ENCODE measurements around the gene STK32B. TPM values are rescaled to one million over a fixed set of nuclear protein-coding genes. Genes with fewer than 3 reads are reported as not detected.

Gene STK32B
- total and polyA plus RNA-seq, 2 donors (not counting 3 experiments of a cell fraction or from before 2014, with no cell fraction given), result 5.6 to 7.8 TPM

DNA sequence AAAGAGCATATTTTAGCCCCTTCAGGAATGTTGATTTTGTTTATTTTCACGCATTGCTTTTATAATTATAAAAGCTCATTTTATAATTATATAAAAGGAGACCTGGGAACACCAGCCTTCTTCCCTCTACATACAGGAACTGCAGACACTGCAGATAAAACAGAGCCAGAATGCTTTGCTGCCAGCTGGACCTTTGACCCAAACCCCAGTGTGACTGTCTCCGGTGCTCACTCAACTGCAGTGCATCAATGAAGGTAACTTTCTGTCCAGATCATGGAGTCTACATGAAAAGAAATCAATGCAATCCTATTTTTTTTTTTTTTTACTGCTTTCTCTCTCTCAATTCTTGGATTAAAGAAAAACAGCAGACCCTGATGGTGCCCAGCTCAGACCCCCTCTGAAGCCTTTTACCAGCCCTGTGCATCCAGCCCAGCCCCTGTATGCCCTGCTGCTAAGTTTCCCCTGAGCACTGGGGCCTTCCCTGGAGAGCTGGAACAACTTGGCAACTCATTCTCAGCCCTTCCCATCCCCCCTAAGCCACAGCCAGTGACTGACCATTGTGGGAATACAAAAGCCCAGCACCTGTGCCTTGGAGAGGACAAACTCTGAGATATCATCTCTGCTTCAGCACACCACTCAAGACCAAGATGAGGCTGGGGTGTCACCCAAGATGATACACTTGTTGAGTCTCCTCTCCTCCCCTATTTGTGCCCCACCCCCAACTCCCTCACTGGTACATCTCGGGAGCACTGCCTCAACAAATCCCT lies 475.0 kb downstream of the STK32B start:
- dilution Hi-C loops (cut with MboI; ENCODE audit: extremely low pct_ligation_motif_present, low sequenced_read_pairs) (no loop called here), intact Hi-C loops (cut with micrococcal nuclease) (no loop called here)
- Histone ChIP-seq H3K9ac (replicated peaks; ENCODE audit: extremely low read depth, insufficient read depth, low read length) (no peak overlapping the region), H3K4me1 (ENCODE audit: control insufficient read depth, extremely low read depth, insufficient read depth, low read length) (no peaks in the 10 kb centered on the region), H3K27me3 (ENCODE audit: control insufficient read depth in 2 of 2, insufficient read depth in 2 of 2, low read length in 2 of 2) (no peaks in the 10 kb centered on the region), H3K9me3 (replicated peaks; ENCODE audit: control insufficient read depth, insufficient read depth, low read length) (no peaks in the 10 kb centered on the region), H4K20me1 (replicated peaks; ENCODE audit: control insufficient read depth, extremely low read depth, insufficient read depth, low read length) (no peaks in the 10 kb centered on the region), H3K36me3 (ENCODE audit: control insufficient read depth in 2 of 2, extremely low read depth in 1 of 2, insufficient read depth in 2 of 2, low read length in 2 of 2) (no peaks in the 10 kb centered on the region), H3K4me2 (ENCODE audit: insufficient read depth, low read length) (no peak overlapping the region), H2AFZ (ENCODE audit: low read depth, low read length) (no peak overlapping the region), H3K79me2 (ENCODE audit: control insufficient read depth, insufficient read depth, low read length) (no peaks in the 10 kb centered on the region), H3K9me1 (replicated peaks; ENCODE audit: control insufficient read depth, extremely low read depth, insufficient read depth, low read length) (no peaks in the 10 kb centered on the region), H3K4me3 (replicated peaks in 1 of 3; ENCODE audit: insufficient read depth in 1 of 3, low read depth in 1 of 3, low read length in 3 of 3) (no peak overlapping the region), H3K27ac (ENCODE audit: insufficient read depth, low read depth, low read length) (no peak overlapping the region)
- no peak for TF ChIP-seq POLR2A (IDR thresholded peaks at IDR 0.05; ENCODE audit: low read depth, low read length)
- no peak for TF ChIP-seq JUN (IDR thresholded peaks at IDR 0.05; ENCODE audit: borderline replicate concordance, insufficient read depth, insufficient read length, low read depth)
- no peak for TF ChIP-seq MYC (IDR thresholded peaks at IDR 0.05; ENCODE audit: low read depth, low read length)
- TF ChIP-seq EZH2 (IDR thresholded peaks at IDR 0.05; ENCODE audit: borderline replicate concordance, low read depth, low read length, severe bottlenecking), result no peak
- TF ChIP-seq, protein P1, sequence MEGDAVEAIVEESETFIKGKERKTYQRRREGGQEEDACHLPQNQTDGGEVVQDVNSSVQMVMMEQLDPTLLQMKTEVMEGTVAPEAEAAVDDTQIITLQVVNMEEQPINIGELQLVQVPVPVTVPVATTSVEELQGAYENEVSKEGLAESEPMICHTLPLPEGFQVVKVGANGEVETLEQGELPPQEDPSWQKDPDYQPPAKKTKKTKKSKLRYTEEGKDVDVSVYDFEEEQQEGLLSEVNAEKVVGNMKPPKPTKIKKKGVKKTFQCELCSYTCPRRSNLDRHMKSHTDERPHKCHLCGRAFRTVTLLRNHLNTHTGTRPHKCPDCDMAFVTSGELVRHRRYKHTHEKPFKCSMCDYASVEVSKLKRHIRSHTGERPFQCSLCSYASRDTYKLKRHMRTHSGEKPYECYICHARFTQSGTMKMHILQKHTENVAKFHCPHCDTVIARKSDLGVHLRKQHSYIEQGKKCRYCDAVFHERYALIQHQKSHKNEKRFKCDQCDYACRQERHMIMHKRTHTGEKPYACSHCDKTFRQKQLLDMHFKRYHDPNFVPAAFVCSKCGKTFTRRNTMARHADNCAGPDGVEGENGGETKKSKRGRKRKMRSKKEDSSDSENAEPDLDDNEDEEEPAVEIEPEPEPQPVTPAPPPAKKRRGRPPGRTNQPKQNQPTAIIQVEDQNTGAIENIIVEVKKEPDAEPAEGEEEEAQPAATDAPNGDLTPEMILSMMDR (IDR thresholded peaks at IDR 0.05; ENCODE audit: extremely low read depth in 1 of 2, insufficient read depth in 1 of 2, low read depth in 1 of 2, low read length in 2 of 2), result no peak
- BruUV-seq (replicated peaks), result no TSS peak
- DNase-seq (ENCODE audit: low read depth, low spot score) (no peak), FAIRE-seq (no peak)
- POLR2A ChIA-PET, result no interaction called here
- CTCF ChIA-PET, result no interaction called here

DNA sequence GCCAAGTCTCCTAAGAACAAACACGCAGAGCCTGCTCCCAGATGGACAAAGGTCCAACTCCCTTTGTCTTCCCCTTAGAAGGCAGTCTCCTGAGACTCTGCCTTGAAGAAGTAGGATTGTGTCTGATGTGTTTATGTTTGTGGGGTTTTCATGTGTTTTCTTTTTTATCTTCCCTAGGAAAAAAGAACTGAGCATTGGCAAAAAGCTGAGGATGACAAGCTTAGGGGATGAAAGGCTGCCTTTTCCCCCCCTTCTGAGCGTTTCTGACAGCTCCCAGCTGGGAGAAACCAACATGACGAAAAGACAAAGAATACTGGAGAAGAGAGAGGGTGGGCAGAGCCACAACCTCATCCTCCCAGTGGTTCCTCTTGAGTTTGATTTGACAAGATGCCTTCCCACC lies 475.9 kb downstream of the STK32B start:
- Histone ChIP-seq H3K36me3 (ENCODE audit: control insufficient read depth in 2 of 2, extremely low read depth in 1 of 2, insufficient read depth in 2 of 2, low read length in 2 of 2) (no peaks in the 10 kb centered on the region), H3K9me1 (replicated peaks; ENCODE audit: control insufficient read depth, extremely low read depth, insufficient read depth, low read length) (no peaks in the 10 kb centered on the region), H3K9me3 (replicated peaks; ENCODE audit: control insufficient read depth, insufficient read depth, low read length) (no peaks in the 10 kb centered on the region), H3K27me3 (ENCODE audit: control insufficient read depth in 2 of 2, insufficient read depth in 2 of 2, low read length in 2 of 2) (no peaks in the 10 kb centered on the region), H3K79me2 (ENCODE audit: control insufficient read depth, insufficient read depth, low read length) (no peaks in the 10 kb centered on the region), H3K4me3 (replicated peaks in 1 of 3; ENCODE audit: insufficient read depth in 1 of 3, low read depth in 1 of 3, low read length in 3 of 3) (no peak overlapping the region), H3K4me2 (ENCODE audit: insufficient read depth, low read length) (no peak overlapping the region), H4K20me1 (replicated peaks; ENCODE audit: control insufficient read depth, extremely low read depth, insufficient read depth, low read length) (no peaks in the 10 kb centered on the region), H3K27ac (ENCODE audit: insufficient read depth, low read depth, low read length) (no peak overlapping the region), H3K9ac (replicated peaks; ENCODE audit: extremely low read depth, insufficient read depth, low read length) (no peak overlapping the region), H2AFZ (ENCODE audit: low read depth, low read length) (no peak overlapping the region), H3K4me1 (ENCODE audit: control insufficient read depth, extremely low read depth, insufficient read depth, low read length) (no peaks in the 10 kb centered on the region)
- POLR2A ChIA-PET, result no interaction called here
- FAIRE-seq, result no peak
- TF ChIP-seq MAX (IDR thresholded peaks at IDR 0.05; ENCODE audit: insufficient read depth, insufficient read length) (no peak), EZH2 (IDR thresholded peaks at IDR 0.05; ENCODE audit: borderline replicate concordance, low read depth, low read length, severe bottlenecking) (no peak), GATA2 (IDR thresholded peaks at IDR 0.05; ENCODE audit: insufficient read depth, insufficient read length, low read depth, low read length) (no peak), POLR2AphosphoS5 (IDR thresholded peaks at IDR 0.05; ENCODE audit: insufficient read depth, low read depth, low read length) (no peak), JUN (IDR thresholded peaks at IDR 0.05; ENCODE audit: borderline replicate concordance, insufficient read depth, insufficient read length, low read depth) (no peak), MYC (IDR thresholded peaks at IDR 0.05; ENCODE audit: low read depth, low read length) (no peak), POLR2A (IDR thresholded peaks at IDR 0.05; ENCODE audit: low read depth, low read length) (no peak), FOS (IDR thresholded peaks at IDR 0.05; ENCODE audit: borderline replicate concordance, insufficient read depth, low read length) (no peak)
- TF ChIP-seq, protein P1 (IDR thresholded peaks at IDR 0.05; ENCODE audit: extremely low read depth in 1 of 2, insufficient read depth in 1 of 2, low read depth in 1 of 2, low read length in 2 of 2), result no peak
- no TSS peak for BruUV-seq (replicated peaks)
- dilution Hi-C loops (cut with MboI; ENCODE audit: extremely low pct_ligation_motif_present, low sequenced_read_pairs) (no loop called here), intact Hi-C loops (cut with micrococcal nuclease) (no loop called here)
- no peak for DNase-seq (ENCODE audit: low read depth, low spot score)
- CTCF ChIA-PET, result no interaction called here

Data from endothelial cell of umbilical vein (primary cell).